GM21723 (cell line): ENCODE measurements around the gene TXNDC15.
A peak's percentile ranks its signal among the peaks of the same experiment; 100 is the strongest.
"Not testable (repeated sequence)": the region's sequence is repeated elsewhere in the genome, so short reads cannot be mapped to it uniquely, and the experiment has no call there.

Source experiments
- ATAC-seq: cut with Tn5 transposase; IDR thresholded peaks from one replicate; pipeline ENCODE4 v1.9.1; 2021; ENCODE audit warnings: mild to moderate bottlenecking, moderate library complexity; ENCODE audit not compliant: unreplicated experiment

TXNDC15 gene, protein sequence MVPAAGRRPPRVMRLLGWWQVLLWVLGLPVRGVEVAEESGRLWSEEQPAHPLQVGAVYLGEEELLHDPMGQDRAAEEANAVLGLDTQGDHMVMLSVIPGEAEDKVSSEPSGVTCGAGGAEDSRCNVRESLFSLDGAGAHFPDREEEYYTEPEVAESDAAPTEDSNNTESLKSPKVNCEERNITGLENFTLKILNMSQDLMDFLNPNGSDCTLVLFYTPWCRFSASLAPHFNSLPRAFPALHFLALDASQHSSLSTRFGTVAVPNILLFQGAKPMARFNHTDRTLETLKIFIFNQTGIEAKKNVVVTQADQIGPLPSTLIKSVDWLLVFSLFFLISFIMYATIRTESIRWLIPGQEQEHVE

DNA sequence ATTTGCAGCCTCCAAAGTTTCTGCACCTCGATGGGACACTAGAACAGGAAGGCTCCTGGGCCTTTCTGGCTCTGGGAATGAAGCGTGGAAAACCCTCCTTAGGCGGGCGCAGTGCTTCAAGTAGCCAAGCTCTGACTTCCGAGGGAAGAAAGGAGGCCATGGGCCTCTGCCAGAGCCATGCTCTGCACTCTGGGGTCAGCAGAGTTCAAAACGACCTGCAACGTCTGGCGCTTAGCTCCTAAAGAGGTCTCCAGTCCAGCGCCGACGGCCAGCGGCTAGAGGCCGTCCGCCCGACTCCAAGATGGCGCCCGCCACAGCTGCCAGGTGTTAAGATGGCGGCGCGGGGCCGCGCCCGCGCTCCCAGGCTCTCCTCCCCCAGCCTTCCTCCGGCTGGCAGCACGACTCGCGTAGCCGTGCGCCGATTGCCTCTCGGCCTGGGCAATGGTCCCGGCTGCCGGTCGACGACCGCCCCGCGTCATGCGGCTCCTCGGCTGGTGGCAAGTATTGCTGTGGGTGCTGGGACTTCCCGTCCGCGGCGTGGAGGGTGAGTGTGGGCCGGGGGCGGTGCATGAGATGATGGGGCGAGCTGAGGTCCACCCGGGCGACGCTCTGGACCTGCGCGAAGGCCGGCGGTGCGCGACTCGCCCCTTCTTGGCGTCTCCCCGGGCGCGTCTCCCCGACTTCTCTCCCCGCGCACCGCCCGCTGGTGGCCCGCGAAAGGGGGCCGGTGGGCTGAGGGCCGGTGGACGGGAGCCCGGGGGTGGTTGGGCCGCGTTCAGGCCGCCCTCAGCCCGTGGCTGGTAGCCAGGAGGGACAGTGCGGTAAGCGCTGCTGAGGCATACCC lies at the start of gene TXNDC15:
Gene TXNDC15 (plus strand): TSS at position 385 of the 844 bp plus-strand sequence. CDS start 57 bp downstream, at position 442.
- ATAC-seq: peak; percentile 83

DNA sequence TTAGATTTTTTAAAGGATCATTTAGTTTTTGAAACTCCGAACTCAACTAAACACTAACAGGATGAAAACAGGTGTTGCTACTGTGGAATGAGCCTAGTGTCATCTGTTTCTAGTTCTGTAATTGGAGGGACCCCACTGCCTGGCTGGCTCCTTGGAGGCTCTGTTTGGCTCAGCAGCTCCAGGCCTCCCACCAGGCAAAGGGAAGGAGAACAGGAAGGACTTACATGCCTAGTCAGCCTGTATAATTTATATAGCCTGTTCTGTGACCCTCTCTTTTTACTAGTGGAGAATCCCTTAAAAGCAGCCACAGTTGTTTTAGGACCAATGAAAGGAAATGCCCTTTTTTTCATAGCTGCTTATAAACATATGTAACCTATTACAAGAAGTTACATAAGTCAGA lies 49.5 kb upstream of the TXNDC15 start:
- ATAC-seq: no peak

DNA sequence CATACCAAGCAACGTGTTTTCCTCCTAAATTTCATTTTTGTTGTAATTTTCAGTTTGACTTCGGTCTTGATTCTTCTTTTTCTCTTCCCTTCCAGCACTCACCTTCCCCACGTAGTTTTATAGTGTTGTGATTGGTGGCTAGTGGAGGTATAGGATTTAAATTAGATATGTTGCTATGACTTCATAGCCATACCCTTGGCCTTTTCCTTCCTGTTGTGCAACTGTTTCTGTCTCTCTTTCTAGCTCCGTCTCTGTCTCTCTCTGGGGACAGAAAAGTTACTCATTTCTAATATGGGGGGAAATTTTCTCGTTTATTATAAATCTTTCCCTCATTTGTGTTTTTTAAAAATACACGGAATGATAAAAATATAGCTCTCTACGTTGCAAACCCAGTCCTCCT lies 49.0 kb upstream of the TXNDC15 start:
- ATAC-seq: no peak

DNA sequence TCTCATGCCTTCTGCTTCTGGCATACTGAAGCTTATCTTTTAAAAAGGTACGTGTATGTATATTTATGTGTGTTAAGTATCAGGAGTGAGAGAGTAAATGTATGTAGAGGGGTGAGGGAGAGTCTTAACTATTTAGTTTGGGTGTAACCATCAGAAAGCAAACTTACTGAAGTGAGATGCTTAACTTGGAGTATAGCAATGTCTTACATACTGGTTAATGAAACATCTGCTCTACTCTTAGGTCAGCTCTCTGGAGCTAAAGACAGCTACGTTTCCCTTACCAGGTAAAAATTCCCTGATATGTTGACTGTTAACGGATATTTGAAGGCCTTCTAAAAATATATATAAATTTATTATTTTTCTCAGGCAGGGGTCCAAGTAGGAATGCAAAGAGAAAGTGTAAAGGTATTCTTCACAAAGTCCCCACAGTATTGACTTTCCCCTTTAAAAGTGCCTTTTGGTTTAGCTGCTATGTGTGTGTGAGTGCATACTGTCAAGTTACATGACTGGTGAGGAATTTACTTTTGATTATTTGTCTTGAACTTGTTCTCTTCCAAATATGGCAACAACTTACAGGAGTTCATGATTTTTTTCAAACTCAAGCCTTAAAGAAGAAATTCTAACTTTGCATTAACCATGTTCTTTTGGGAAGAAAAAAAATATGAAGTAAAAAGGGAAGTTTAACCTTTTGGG lies 40.7 kb upstream of the TXNDC15 start:
- ATAC-seq: no peak

DNA sequence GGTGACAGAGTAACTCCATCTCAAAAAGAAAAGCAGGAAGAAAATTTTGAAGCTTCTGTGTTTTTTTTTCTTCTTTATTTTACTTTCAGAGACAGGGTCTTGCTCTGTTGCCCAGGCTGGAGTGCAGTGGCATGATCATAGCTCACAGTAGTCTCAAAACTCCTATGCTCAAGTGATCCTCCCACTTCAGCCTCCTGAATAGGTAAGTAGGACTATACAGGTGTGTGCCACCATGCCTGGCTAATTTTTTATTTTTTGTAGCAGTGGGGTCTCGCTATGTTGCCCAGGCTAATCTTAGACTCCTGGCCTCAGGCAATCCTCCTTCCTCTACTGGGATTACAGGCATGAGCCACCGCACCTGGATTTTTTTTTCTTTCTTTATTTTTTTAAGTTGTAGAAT lies 38.5 kb upstream of the TXNDC15 start:
- no peak for ATAC-seq

DNA sequence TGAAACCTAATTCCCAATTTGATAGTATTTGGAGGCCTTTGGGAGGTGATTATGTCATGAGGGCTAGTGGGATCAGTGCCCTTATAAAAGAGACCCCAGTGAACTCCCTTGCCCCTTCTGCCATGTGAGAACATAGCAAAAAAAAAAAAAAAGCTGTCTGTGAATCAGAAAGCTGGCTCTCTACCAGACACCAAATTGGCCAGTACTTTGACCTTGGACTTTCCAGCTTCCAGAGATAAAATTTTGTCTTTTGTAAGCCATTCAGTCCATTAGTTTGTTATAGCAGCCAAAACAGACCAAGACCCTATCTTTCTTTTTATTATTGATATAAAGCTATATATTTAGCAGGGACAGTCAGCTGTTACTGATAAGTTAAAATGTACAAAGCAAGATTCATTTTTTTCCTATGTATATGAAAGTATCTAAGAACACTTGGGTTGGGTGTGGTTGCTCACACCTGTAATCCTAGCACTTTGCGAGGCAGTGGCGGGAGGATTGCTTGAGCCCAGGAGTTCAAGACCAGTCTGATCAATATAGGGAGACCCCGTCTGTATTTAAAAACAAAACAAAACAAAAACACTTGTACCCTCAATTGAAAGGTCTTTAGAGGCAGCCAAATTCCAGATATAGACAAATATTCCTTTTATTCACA lies 36.5 kb upstream of the TXNDC15 start:
- ATAC-seq: no peak

DNA sequence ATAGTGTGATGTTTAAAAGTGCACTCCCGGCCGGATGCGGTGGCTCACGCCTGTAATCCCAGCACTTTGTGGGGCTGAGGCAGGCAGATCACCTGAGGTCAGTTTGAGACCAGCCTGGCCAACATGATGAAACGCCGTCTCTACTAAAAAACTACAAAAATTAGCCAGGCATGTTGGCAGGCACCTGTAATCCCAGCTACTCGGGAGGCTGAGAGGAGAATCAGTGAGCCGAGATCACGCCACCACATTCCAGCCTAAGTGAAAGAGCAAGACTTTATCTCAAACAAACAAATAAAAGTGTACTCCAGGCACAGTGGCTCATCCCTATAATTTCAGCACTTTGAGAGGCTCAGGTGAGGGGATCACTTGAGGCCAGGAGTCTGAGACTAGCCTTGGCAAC lies 35.8 kb upstream of the TXNDC15 start:
- ATAC-seq: not testable (repeated sequence)

DNA sequence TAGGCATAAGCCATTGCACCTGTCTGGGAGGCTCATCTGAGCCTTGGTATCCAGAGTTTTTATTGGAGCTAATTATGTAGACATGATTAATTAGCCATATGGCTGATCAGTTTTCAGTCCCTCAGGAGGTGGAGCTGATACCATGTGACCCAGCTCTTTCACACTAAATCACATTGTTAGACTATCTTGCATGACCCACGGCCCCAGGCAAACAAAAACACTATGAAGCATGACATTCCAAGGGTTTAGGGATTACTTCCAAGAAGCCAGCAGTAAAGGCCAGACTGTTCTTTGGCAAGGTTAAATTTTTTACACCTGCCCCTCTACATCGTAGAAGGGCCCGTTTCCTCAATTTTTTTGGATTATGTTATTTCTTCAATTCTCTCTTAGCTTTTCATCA lies 33.4 kb upstream of the TXNDC15 start:
- no peak for ATAC-seq

DNA sequence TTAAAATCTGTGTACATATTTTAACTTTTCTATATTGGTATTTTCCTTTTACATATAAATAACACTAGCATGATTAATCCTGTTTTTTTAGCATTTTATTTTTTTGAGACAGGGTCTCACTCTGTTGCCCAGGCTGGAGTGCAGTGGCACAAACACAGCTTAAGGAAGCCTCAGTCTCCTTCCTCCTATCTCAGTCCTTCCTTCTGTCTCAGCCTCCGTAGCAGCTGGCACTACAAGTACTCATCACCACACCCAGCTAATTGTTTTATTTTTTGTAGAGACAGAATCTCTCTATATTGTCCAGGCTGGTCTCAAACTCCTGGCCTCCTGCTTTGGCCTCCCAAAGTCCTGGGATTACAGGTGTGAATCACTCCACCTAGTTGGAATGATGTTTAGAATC lies 29.9 kb upstream of the TXNDC15 start:
- no peak for ATAC-seq

DNA sequence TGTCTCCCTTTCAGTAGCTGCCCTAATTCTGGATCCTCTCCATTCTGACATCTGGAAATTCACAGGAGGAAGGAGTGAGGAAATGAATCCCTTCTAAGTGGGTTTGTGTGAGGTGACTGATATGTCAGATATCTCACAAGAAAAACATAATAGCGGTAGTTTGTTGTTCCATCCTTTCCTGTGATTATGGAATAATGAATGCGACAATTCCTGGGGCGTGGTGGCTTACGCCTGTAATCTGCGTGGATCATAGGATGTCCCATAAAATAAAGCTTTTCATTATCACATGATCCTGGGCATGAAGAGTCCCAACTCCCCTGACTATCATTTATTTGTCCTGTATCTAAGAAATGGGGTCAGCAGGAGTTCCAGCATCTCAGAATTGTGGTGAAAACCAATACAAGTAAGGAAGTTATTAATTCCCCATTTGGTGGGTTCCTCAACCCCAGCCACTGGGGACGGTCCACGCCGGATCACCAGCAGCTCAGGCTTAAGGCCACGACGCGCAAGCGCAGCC lies 28.8 kb upstream of the TXNDC15 start:
- no peak for ATAC-seq

DNA sequence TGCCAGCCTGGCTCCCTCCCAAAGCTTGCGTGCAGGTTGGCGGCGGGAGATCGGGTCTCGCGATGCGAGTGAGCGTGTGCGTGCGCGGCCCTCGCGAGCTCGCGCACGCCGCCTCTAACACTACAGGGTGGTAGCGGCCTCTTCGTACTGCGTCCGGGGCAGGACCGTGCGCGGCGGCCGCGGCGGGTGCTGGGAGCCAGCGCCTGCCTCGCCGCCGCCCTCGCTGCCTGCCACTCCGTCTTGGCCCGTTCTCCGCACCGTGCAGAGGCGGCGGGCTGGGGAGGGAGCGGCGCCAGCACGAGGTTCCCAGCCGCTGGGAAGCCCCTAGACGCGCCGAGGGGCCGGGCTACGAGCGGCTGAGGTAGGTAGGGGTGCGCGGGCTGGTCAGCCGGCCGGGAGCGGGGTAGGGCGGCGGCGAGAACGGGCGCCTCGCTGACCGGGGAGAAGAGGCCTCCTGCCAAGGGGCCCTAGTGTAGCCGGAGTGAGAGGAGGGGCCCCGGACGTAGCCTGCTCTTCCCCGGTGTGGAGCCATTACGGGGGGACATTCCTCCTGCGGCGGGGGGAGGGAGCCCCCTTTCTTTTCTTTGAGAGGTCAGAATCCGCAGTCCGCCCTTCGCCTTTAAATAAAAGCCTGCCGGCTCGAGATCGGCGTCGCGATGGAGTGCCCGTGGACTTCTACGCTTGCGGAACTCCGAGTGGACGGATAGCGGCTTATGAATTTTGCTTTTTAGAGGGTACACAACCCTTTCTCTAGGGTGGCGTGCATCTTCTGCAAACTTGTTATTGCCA lies 28.1 kb upstream of the TXNDC15 start, which contains the start of gene C5orf24:
Gene C5orf24 (plus strand): TSS at position 117 of the 789 bp plus-strand sequence. CDS start 8,933 bp downstream, outside the sequence.
- ATAC-seq: peak; percentile 95

DNA sequence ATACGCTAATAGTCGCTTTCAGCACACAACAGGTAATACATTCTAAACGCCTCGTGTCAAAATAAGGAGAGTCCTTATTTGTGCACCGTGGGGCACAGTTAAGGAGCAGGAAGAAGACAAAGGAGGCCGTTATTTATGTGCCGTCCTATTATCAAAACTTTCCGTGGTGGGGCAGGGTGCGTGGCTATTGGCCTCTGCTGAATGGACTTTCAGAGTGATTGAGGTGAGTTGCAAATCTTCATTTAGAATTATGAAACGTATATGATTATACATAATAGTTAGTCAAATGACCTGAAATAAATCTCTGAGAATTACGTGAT lies 27.6 kb upstream of the TXNDC15 start:
- ATAC-seq: peak; percentile 9

DNA sequence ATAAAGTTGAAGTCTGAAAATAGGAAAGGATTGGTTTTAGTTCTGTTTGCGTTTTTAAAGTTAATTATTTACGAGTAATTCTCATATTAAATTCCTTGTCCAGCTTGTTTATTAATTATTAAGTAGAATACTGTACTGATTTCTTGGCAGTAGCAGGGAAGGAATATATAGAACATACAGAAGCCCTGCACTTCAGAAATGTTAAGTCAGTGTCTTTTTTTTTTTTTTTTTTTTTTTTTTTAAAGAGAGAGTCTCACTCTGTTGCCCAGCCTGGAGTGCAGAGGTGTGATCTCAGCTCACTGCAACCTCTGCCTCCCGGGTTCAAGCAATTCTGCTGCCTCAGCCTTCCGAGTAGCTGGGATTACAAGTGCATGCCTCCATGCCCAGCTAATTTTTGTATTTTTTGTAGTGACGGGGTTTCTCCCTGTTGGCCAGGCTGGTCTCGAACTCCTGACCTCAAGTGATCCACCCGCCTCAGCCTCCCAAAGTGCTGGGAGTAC lies 24.7 kb upstream of the TXNDC15 start:
- not testable (repeated sequence) for ATAC-seq

DNA sequence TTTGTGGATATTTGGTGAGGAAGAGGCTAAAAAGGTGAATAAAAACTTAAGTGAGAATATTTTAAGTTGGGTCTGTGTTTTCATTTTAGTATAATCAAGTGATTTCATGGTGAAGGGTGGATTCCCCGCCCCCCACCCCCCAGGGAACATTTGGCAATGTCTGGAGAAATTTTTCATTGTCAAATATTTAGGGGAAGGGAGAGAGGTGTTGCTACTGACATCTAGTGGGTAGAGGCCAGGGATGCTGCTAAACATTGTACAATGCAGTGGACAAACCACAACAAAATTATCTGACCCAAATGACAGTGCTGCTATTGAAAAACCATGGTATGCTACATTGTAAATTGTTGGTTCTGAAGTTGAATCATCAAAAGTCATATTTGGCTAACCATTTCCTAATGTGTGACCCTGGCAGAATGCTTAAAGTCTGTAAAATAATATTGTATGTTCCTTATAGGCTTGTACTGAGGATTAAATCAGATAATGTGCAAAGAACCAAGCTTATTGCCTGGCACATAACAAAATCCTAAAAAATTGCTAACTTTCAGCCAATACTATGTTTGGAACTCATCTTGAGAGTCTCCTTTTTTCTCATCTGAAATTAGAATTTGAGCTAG lies 22.8 kb upstream of the TXNDC15 start:
- ATAC-seq: no peak

DNA sequence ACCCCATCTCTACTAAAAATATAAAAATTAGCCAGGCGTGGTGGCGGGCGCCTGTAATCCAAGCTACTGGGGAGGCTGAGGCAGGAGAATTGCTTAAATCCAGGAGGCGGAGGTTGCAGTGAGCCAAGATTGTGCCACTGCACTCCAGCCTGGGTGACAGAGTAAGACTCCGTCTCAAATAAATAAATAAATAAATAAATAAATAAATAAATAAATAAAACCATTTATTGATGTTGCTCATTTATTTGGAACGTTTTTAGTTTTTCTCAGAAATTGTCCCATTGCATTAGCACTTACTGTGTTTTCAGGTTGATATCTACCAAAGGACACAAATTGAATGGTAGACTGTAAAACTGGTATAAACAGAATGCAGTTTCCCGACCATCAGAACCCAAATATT lies 17.7 kb upstream of the TXNDC15 start:
- ATAC-seq: not testable (repeated sequence)

DNA sequence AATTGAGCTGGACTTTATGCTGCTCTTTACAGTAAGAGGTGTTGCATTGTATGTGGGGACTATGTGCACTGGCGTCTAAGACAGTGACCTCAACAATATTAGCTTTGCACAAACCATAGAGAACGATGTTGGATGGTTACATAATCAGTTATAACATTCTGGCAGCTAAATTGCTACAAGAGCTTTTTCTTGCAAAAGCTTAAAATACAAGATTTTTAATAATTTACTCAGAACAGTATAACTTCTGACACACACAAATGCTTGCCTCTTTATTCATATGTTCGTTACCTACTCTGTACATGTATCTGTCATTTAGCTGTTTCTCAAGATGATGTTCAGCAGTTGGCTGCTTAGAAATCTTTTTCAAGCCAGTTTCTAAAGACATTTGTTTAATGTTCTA lies 16.8 kb upstream of the TXNDC15 start:
- ATAC-seq: no peak

DNA sequence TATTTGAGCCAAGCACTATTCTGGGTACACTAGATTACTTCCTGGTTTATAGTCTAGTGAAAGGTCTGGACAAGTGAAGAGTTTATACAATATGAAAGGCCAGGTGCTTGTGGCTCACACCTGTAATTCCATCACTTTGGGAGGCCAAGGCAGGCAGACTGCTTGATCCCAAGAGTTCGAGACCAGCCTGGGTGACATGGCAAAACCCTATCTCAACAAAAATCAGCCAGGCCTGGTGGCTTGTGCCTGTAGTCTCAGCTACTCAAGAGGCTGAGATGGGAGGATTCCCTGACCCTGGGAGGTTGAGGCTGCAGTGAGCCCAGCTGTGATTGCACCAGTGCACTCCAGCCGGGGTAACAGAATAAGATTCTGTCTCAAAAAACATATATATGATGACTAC lies 9.5 kb upstream of the TXNDC15 start:
- no peak for ATAC-seq

DNA sequence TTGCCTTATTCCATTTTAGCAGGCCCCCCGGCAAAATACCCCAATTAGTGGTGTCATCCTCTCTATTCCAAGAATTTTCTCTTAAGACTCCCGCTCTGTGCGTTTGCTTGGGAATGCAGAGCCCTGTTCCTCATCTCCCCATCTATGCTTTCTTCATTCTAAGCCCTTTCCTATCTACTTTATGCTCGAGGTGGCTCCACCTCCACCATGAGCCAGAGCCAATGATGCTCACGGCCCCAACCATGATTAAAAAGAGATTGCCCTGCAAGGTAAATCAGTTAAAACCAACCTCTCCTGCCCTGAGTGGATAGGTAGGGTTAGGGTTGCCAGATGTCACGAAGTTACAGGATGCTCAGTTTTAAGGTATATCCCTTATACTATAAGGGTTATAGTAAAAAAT lies 677 bp upstream of the TXNDC15 start:
- ATAC-seq: no peak
